MM.1S (cell line): Measurements from ENCODE around the gene PLEKHJ1.

Source experiments
- DNase-seq: peaks from one replicate; pipeline ENCODE4 v3.0.0-alpha.2; 2015
- H2AFZ ChIP-seq: fragments of 300-600 bp; sonication (generic); 2 replicates; pipeline ENCODE4 v1.6.0; 2016; ENCODE audit warnings: antibody characterized with exemption, low read length
- H3F3A ChIP-seq: fragments of 300-600 bp; sonication (generic); 2 replicates; pipeline ENCODE4 v1.6.1; 2016; ENCODE audit warnings: mild to moderate bottlenecking, antibody characterized with exemption, low read length, moderate library complexity, mixed read lengths; ENCODE audit not compliant: insufficient read depth
- H3K27ac ChIP-seq: fragments of 300-600 bp; sonication (generic); 2 replicates; pipeline ENCODE4 v1.5.1; 2016; ENCODE audit warnings: mild to moderate bottlenecking, low read length
- H3K27me3 ChIP-seq: fragments of 300-600 bp; sonication (generic); replicated peaks from 2 replicates; pipeline ENCODE4 v1.6.0; 2016; ENCODE audit warnings: low read length; ENCODE audit not compliant: insufficient read depth
- H3K36me3 ChIP-seq: fragments of 300-600 bp; sonication (generic); replicated peaks from 2 replicates; pipeline ENCODE4 v1.6.1; 2016; ENCODE audit warnings: mild to moderate bottlenecking, low read length, mixed read lengths; ENCODE audit not compliant: insufficient read depth
- H3K4me1 ChIP-seq: fragments of 300-600 bp; sonication (generic); 2 replicates; pipeline ENCODE4 v1.6.1; 2016; ENCODE audit warnings: low read length, mixed read lengths
- H3K4me2 ChIP-seq: fragments of 300-600 bp; sonication (generic); 2 replicates; pipeline ENCODE4 v1.6.0; 2016; ENCODE audit warnings: low read depth, low read length
- H3K4me3 ChIP-seq: fragments of 300-600 bp; sonication (generic); 2 replicates; pipeline ENCODE4 v1.5.1; 2016; ENCODE audit warnings: low read length, mixed read lengths
- H3K79me2 ChIP-seq: fragments of 300-600 bp; sonication (generic); 2 replicates; pipeline ENCODE4 v1.6.1; 2016; ENCODE audit warnings: mixed run types, low read length, mixed read lengths
- H3K9ac ChIP-seq: fragments of 300-600 bp; sonication (generic); 2 replicates; pipeline ENCODE4 v1.6.1; 2016; ENCODE audit warnings: low read length, mixed read lengths
- H3K9me2 ChIP-seq: fragments of 300-600 bp; sonication (generic); replicated peaks from 2 replicates; pipeline ENCODE4 v1.6.1; 2016; ENCODE audit warnings: mild to moderate bottlenecking, low read length, mixed read lengths; ENCODE audit not compliant: insufficient read depth
- H3K9me3 ChIP-seq: fragments of 300-600 bp; sonication (generic); replicated peaks from 2 replicates; pipeline ENCODE4 v1.6.1; 2016; ENCODE audit warnings: mild to moderate bottlenecking, low read length, mixed read lengths; ENCODE audit not compliant: insufficient read depth
- H4K20me1 ChIP-seq: fragments of 300-600 bp; sonication (generic); 2 replicates; pipeline ENCODE4 v1.6.1; 2016; ENCODE audit warnings: mild to moderate bottlenecking, low read length, moderate library complexity, mixed read lengths; ENCODE audit not compliant: insufficient read depth
- EZH2 ChIP-seq: fragments of 300-600 bp; sonication (generic); optimal IDR thresholded peaks from 2 replicates; pipeline ENCODE3; 2017; ENCODE audit warnings: low read depth, mild to moderate bottlenecking, antibody characterized with exemption, low read length, mixed read lengths
- EZH2phosphoT487 ChIP-seq: fragments of 300-600 bp; sonication (generic); IDR thresholded peaks from 2 replicates; pipeline ENCODE4 v1.6.1; 2018; ENCODE audit warnings: antibody characterized with exemption, low read length
- TF ChIP-seq, protein P1 (sequence below): fragments of 300-600 bp; sonication (generic); IDR thresholded peaks from 2 replicates; pipeline ENCODE4 v1.5.1; 2016; ENCODE audit warnings: antibody characterized with exemption, low read length, mixed read lengths

The PLEKHJ1 gene

DNA sequence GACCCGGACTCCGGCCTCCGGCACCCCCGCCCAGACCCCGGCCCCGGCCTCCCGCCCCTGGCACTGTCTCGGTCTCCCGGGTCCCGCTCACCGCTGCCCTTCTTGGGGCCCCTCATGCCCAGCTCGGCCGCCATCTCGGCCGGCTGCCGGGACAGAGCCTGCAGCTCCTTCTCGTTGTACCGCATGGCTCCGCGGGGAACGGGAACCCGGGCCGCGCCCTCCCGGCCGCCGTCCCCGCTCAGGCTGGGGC is 140 bp downstream of the PLEKHJ1 start:
- peak overlapping the region; percentile 89 for H3K4me3 ChIP-seq
- no peak for DNase-seq
- H3K4me1 ChIP-seq = peaks cover 20% of the 10 kb centered on the region; the same call in 1 of the 2 replicates
- 0 out of 2 replicates have a peak, but pooled peaks cover 3% of the 10 kb centered on the region for H3K36me3 ChIP-seq
- H3K79me2 ChIP-seq = peaks cover 95% of the 10 kb centered on the region
- H4K20me1 ChIP-seq = peaks cover 27% of the 10 kb centered on the region
- H3K9me2 ChIP-seq = no peaks in the 10 kb centered on the region
- H3K27ac ChIP-seq = peak overlapping the region; percentile 36; the same call in 1 of the 2 replicates
- peak overlapping the region; percentile 92 for H3K9ac ChIP-seq
- H3K9me3 ChIP-seq = no peaks in the 10 kb centered on the region
- no peaks in the 10 kb centered on the region for H3K27me3 ChIP-seq
- H3K4me2 ChIP-seq = no peak overlapping the region; the same call in 1 of the 2 replicates
- H2AFZ ChIP-seq = no peak overlapping the region
- H3F3A ChIP-seq = peaks cover 48% of the 10 kb centered on the region
- no peak for TF ChIP-seq EZH2
- TF ChIP-seq, protein P1, sequence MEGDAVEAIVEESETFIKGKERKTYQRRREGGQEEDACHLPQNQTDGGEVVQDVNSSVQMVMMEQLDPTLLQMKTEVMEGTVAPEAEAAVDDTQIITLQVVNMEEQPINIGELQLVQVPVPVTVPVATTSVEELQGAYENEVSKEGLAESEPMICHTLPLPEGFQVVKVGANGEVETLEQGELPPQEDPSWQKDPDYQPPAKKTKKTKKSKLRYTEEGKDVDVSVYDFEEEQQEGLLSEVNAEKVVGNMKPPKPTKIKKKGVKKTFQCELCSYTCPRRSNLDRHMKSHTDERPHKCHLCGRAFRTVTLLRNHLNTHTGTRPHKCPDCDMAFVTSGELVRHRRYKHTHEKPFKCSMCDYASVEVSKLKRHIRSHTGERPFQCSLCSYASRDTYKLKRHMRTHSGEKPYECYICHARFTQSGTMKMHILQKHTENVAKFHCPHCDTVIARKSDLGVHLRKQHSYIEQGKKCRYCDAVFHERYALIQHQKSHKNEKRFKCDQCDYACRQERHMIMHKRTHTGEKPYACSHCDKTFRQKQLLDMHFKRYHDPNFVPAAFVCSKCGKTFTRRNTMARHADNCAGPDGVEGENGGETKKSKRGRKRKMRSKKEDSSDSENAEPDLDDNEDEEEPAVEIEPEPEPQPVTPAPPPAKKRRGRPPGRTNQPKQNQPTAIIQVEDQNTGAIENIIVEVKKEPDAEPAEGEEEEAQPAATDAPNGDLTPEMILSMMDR = no peak
- no peak for TF ChIP-seq EZH2phosphoT487

DNA sequence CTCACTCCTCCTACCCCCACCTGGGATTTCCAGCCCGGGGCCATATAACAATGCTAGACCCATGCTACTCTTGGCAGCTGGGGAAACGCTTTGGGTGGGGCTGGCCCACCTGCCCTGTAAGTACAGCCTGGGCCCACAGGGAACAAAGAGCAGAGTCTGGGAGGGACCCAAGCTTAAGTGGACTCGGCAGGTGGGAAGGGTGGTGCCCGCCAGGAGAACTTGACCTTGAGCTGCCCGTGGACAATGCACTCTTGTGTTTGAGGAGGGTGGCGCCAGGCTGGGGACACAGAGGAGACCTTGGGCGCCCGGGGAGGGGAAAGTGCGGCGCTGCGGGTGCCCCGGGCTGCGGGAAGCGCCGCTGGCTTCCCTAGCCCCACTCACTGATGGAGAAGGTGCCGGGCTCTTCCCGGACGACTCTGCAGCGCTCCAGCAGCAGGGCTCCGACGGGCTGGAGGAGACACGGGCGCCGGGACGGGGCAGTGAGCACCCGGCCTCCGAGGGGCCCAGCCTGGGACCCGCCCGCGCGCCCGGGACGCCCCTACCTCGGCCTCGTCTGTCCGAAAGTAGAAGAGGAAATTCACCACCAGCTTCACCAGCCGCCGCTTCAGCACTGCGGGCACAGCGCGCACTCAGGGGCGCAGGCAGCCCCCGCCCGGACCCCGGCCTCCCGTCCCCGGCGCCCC is 607 bp downstream of the PLEKHJ1 start:
- 0 out of 2 replicates have a peak overlapping the region, but pooled peaks have one; percentile 13 for H2AFZ ChIP-seq
- peaks cover 16% of the 10 kb centered on the region; the same call in 1 of the 2 replicates for H3K4me1 ChIP-seq
- DNase-seq = peak; percentile 44

DNA sequence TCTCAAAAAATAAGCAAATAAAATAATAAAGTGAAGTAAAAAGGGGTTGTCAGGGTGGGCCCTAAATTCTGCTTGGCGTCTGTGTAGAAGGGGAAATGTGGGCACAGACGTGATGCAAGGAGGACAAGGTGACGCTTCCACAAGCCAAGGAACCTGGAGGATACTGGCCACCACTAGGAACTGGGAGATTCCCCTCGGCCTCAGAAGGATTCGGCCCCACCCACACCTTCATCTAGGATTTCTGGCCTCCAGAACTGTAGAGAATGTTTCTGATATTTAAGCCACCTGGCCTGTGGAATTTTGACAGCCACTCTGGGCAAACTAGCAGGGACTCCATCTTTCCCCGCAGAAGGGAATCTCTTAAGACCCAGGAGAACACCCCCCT is 1.1 kb downstream of the PLEKHJ1 start:
- Histone ChIP-seq H3K4me3 (peak overlapping the region; percentile 89), H3K9ac (peak overlapping the region; percentile 92), H3K27me3 (no peaks in the 10 kb centered on the region), H3K9me3 (no peaks in the 10 kb centered on the region), H3K9me2 (no peaks in the 10 kb centered on the region), H3K27ac (peak overlapping the region; percentile 36; the same call in 1 of the 2 replicates), H4K20me1 (peaks cover 17% of the 10 kb centered on the region), H2AFZ (no peak overlapping the region), H3K4me2 (peak overlapping the region; percentile 83), H3K36me3 (0 out of 2 replicates have a peak, but pooled peaks cover 6% of the 10 kb centered on the region), H3K79me2 (peaks cover 93% of the 10 kb centered on the region), H3F3A (peaks cover 58% of the 10 kb centered on the region), H3K4me1 (peaks cover 14% of the 10 kb centered on the region; the same call in 1 of the 2 replicates)
- TF ChIP-seq EZH2 (no peak), EZH2phosphoT487 (no peak)
- TF ChIP-seq, protein P1 = no peak
- no peak for DNase-seq

More for the DNA sequence above, 607 bp downstream of the PLEKHJ1 start:
- H3K27ac ChIP-seq = peak overlapping the region; percentile 36; the same call in 1 of the 2 replicates
- H3K9me3 ChIP-seq = no peaks in the 10 kb centered on the region
- H3F3A ChIP-seq = peaks cover 52% of the 10 kb centered on the region
- TF ChIP-seq EZH2phosphoT487 (no peak), EZH2 (no peak)
- TF ChIP-seq, protein P1 = no peak
- no peaks in the 10 kb centered on the region for H3K27me3 ChIP-seq
- 0 out of 2 replicates have a peak, but pooled peaks cover 3% of the 10 kb centered on the region for H3K36me3 ChIP-seq
- peak overlapping the region; percentile 92 for H3K9ac ChIP-seq
- peaks cover 22% of the 10 kb centered on the region for H4K20me1 ChIP-seq
- no peaks in the 10 kb centered on the region for H3K9me2 ChIP-seq
- peak overlapping the region; percentile 89 for H3K4me3 ChIP-seq
- H3K4me2 ChIP-seq = peak overlapping the region; percentile 83
- H3K79me2 ChIP-seq = peaks cover 94% of the 10 kb centered on the region
